ENCODE results near the gene METTL1. TPM values are rescaled to one million over a fixed set of nuclear protein-coding genes. Genes with fewer than 3 reads are reported as not detected.

METTL1 gene
- polyA plus RNA-seq, 1 experiment, result 20.1 TPM

DNA sequence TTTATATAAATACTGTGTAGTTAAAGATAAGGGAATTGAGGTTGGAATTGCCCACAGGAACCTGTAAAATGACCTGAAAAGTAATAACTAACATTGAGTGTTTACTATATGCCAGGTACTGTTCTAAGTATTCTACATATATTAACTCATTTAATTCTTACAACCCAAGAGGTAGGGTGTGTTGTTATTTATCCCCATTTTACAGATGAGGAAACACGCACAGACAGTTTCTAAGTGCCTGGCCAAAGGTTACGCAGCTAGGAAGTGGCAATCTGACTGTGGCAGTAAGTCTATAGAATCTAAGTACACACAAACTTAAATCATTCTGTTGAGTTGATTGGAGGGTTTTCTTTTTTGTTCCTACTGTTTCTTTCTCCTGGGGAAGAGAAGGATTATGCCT is 28.1 kb downstream of the METTL1 start:
- Histone ChIP-seq H3K27ac (ENCODE audit: low read depth, low read length) (no peak overlapping the region), H3K4me3 (ENCODE audit: low read depth, low read length) (no peak overlapping the region), H3K27me3 (ENCODE audit: control insufficient read depth, insufficient read depth, low read length) (peaks cover 35% of the 10 kb centered on the region), H3K9me3 (ENCODE audit: control insufficient read depth, insufficient read depth, low read length) (no peaks in the 10 kb centered on the region)
- ChIA-PET CTCF (interaction anchor here (0.8 to 2.1 kb wide), 2 partner anchors 17 to 153 kb away, joined by 3 to 9 read pairs; no protein-coding TSS in a partner anchor), POLR2A (interaction anchor here (1.2 to 2.5 kb wide), 3 partner anchors 8 to 28 kb away, joined by 7 to 8 read pairs (median 8); partner anchors contain the start of genes EEF1AKMT3 and METTL1)
- no peak for DNase-seq (ENCODE audit: low read depth, low spot score)
- no peak for TF ChIP-seq CTCF (IDR thresholded peaks at IDR 0.05; ENCODE audit: low read depth, low read length)

- H3K27me3 ChIP-seq (ENCODE audit: control insufficient read depth, insufficient read depth, low read length), result peaks cover 49% of the 10 kb centered on the region
- POLR2A ChIA-PET, result interaction anchor here (1.4 kb wide), 1 partner anchor 16 kb away, joined by 3 read pairs; no protein-coding TSS in a partner anchor
- H3K4me3 ChIP-seq (ENCODE audit: low read depth, low read length), result no peak overlapping the region
- DNase-seq (ENCODE audit: low read depth, low spot score), result no peak
- no peaks in the 10 kb centered on the region; the same call in 1 of the 2 replicates for H3K9me3 ChIP-seq (ENCODE audit: control insufficient read depth, insufficient read depth, low read length)
- TF ChIP-seq CTCF (IDR thresholded peaks at IDR 0.05; ENCODE audit: low read depth, low read length), result no peak
- H3K27ac ChIP-seq (ENCODE audit: low read depth, low read length), result no peak overlapping the region
- CTCF ChIA-PET, result interaction anchor here (1.5 to 1.7 kb wide), 3 partner anchors 14 to 158 kb away, joined by 3 to 6 read pairs (median 3); no protein-coding TSS in a partner anchor
Measured at GRCh38 chr12:57741844-57742738, 29.8 kb downstream of the METTL1 start.

- Histone ChIP-seq H3K4me3 (ENCODE audit: low read depth, low read length) (no peak overlapping the region), H3K9me3 (ENCODE audit: control insufficient read depth, insufficient read depth, low read length) (no peaks in the 10 kb centered on the region; the same call in 1 of the 2 replicates), H3K27me3 (ENCODE audit: control insufficient read depth, insufficient read depth, low read length) (peaks cover 56% of the 10 kb centered on the region), H3K27ac (ENCODE audit: low read depth, low read length) (no peak overlapping the region)
- no peak for TF ChIP-seq CTCF (IDR thresholded peaks at IDR 0.05; ENCODE audit: low read depth, low read length)
- ChIA-PET POLR2A (interaction anchor here (1.4 kb wide), 1 partner anchor 15 kb away, joined by 3 read pairs; no protein-coding TSS in a partner anchor), CTCF (interaction anchor here (1.5 to 1.7 kb wide), 3 partner anchors 15 to 157 kb away, joined by 3 to 6 read pairs (median 3); no protein-coding TSS in a partner anchor)
- no peak for DNase-seq (ENCODE audit: low read depth, low spot score)
Measured at GRCh38 chr12:57741413-57741789, 30.5 kb downstream of the METTL1 start.

DNA sequence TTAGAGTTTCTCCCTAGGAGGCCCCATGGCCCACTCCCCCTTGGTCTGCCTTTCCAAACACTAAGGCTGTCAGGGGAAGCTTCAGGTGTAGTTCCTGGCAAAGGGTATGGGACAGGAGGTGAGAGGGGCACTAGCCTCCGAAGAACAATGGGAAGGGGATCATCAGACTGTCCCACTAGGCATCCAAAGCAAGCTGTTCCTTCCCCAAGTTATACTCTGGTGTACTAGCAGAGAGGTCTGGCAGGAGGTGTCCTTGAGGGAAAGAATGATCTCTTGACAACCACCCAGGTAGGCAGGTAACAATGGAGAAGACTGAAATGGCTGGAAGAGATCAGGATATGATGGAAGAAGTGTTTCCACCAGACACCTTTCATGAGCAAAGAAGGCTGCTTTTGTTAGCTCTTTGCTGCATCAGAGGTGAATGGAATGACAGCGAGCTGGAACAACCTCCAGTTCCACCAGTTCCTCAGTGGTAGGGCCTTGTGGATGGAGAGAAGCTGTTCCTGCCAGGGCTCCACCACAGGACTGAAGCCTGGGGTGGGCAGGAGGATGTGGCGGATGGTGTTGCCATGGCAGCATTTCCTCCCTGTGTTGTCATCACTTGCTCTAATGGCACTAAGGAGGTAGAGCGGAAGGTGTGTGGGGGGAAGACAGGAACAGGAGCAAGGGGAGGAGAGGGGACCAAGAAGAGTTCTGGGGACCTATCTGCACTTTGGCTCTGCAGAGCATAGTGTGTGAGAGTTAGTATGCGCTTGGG is 31.1 kb downstream of the METTL1 start:
- DNase-seq (ENCODE audit: low read depth, low spot score), result no peak
- TF ChIP-seq CTCF (IDR thresholded peaks at IDR 0.05; ENCODE audit: low read depth, low read length), result no peak
- H3K9me3 ChIP-seq (ENCODE audit: control insufficient read depth, insufficient read depth, low read length), result no peaks in the 10 kb centered on the region; the same call in 1 of the 2 replicates
- POLR2A ChIA-PET, result interaction anchor here (1.4 kb wide), 1 partner anchor 15 kb away, joined by 3 read pairs; no protein-coding TSS in a partner anchor
- no peak overlapping the region for H3K4me3 ChIP-seq (ENCODE audit: low read depth, low read length)
- CTCF ChIA-PET, result interaction anchor here (1.5 to 1.7 kb wide), 3 partner anchors 15 to 156 kb away, joined by 3 to 6 read pairs (median 3); no protein-coding TSS in a partner anchor
- no peak overlapping the region for H3K27ac ChIP-seq (ENCODE audit: low read depth, low read length)
- peaks cover 62% of the 10 kb centered on the region for H3K27me3 ChIP-seq (ENCODE audit: control insufficient read depth, insufficient read depth, low read length)

All from AG04450 (cell line).